Stimulated activated CD8-positive, alpha-beta memory T cell treated with anti-CD3 and anti-CD28 coated beads, Interleukin-2, amount 100 ng/mL, for 1 hour (primary cell): ENCODE results near the gene RUSF1.
A peak's percentile ranks its signal among the peaks of the same experiment; 100 is the strongest.
"Not testable (repeated sequence)": the region's sequence is repeated elsewhere in the genome, so short reads cannot be mapped to it uniquely, and the experiment has no call there.

Experiments
- DNase-seq, 2 donors: peaks; one replicate each; pipeline ENCODE4 v3.0.0-alpha.2; 2020; ENCODE audit warnings: low read depth in 2 of 2

The RUSF1 gene

DNA sequence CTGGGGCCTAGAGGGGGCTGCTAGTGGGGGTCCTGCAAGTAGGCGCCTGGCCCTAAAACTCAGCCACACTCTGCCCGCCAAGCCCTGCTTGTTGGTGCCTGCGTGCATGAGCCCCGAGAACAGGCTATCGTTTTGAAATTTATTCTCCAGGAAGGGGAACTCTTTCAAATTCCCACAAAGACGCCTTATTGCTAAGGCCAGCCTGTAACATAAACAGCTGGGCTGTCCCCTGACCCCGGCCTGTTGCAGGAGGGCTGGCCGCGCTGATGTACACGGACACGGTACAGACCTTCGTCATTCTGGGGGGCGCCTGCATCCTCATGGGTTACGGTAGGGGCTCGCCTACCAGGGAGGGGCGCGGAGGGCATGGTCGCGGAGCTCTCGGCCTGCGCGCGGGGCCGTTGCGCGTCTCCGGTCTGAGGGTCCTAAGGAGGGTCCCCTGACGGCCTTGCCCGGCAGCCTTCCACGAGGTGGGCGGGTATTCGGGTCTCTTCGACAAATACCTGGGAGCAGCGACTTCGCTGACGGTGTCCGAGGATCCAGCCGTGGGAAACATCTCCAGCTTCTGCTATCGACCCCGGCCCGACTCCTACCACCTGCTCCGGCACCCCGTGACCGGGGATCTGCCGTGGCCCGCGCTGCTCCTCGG, 21.0 kb downstream of the RUSF1 start:
- no peak for DNase-seq

GRCh38 chr16:31486045-31486444, 22.1 kb downstream of the RUSF1 start:
- no peak for DNase-seq

DNA sequence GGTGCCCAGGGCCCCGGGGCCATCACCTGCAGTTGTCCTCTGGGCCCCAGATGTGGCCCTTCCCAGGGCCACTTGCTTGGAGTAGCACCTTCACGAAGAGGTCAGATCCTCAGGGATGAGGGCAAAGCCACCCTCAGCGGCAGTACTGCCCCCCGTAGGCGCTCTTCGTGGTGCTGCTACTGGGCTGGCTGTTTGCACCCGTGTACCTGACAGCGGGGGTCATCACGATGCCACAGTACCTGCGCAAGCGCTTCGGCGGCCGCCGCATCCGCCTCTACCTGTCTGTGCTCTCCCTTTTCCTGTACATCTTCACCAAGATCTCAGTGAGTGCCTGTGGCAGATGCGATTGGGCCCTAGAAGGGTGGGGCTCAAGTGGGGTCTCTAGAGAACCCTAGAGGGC, 22.6 kb downstream of the RUSF1 start:
- DNase-seq, result no peak

GRCh38 chr16:31484491-31485171, 23.6 kb downstream of the RUSF1 start:
- DNase-seq, result no peak

DNA sequence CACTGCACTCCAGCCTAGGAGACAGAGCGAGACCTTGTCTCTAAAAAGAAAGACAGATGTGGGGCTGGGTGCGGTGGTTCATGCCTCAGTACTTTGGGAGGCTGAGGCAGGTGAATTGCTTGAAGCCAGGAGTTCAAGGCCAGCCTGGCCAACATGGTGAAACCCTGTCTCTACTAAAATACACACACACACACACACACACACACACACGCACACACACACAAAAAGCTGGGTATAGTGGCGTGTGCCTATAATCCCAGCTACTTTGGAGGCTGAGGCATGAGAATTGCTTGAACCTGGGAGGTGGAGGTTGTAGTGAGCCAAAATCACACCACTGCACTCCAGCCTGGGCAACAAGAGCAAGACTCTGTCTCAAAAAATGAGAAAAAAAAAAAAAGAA, 24.1 kb downstream of the RUSF1 start:
- not testable (repeated sequence) for DNase-seq

DNA sequence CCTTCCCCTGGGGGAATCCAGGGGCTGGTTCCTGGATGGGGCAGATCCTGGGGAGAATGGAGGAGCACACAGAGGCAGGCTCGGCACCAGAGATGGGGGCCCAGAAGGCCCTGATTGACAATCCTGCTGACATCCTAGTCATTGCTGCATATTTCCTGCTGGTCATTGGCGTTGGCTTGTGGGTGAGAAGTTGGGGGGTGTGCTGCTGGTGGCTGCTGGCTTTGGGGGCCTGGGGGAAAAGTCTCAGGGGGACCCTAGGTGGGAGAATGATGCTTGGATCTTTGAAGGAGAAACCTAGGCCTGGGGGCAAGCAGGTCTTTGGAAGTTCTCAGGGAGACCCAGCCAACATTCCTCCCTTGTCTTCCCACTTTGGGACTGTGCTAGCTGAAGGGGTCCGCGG, 25.1 kb downstream of the RUSF1 start, which contains the start of gene SLC5A2:
Gene SLC5A2 (plus strand): TSS at position 43 of the 400 bp plus-strand sequence. CDS start 14 bp downstream, at position 57.
- DNase-seq, result no peak

DNA sequence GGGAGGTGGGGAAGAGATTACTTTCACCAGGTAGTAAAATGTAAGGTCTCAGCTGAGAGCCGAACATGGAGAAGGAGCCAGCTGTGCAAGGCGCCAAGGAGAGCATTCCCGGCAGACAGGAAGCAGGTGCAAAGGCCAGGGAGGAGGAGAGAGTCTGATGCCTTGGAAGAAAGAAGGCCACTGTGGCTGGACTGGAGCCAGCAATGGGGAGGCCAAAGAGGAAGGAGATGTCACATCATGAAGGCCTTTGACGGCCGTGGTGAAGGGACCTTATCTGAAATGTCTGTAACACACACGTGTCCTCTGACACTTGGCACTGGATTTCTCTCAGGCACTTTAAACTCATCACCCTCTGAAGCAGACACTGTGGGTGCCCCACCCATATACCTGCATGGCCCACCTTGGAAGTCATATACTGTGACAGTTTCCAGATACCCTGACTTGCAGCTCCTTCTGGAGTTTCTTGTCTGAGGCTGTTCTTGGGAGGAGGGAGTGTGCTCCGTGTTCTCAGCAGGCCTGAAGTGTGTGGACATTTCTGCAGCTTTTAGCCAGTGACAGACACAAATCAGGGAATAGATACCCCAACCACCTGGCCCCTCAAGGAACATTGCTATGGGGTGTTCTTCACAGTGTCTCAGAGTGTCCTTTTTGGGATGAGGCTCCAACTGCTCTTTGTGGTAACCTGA, 27.2 kb downstream of the RUSF1 start:
- no peak for DNase-seq

DNA sequence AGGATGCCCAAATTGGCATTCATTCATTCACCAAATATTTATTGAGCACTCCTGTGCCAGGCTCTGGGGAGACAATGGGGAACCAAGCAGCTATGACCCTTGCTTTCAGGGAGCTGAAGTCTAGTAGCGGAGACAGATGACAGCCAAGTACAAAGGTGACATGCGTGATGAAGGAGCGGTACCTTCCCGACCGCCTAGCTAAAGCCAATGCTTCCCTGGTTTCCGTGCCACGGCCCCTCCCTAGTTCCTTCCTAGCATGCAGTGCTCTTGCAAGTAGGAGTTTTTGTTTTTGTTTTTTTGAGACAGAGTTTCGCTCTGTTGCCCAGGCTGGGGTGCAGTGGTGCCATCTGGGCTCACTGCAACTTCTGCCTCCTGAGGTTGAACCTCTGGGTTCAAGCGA, 28.4 kb downstream of the RUSF1 start:
- DNase-seq, result no peak

GRCh38 chr16:31478956-31479355, 29.2 kb downstream of the RUSF1 start:
- DNase-seq, result no peak

DNA sequence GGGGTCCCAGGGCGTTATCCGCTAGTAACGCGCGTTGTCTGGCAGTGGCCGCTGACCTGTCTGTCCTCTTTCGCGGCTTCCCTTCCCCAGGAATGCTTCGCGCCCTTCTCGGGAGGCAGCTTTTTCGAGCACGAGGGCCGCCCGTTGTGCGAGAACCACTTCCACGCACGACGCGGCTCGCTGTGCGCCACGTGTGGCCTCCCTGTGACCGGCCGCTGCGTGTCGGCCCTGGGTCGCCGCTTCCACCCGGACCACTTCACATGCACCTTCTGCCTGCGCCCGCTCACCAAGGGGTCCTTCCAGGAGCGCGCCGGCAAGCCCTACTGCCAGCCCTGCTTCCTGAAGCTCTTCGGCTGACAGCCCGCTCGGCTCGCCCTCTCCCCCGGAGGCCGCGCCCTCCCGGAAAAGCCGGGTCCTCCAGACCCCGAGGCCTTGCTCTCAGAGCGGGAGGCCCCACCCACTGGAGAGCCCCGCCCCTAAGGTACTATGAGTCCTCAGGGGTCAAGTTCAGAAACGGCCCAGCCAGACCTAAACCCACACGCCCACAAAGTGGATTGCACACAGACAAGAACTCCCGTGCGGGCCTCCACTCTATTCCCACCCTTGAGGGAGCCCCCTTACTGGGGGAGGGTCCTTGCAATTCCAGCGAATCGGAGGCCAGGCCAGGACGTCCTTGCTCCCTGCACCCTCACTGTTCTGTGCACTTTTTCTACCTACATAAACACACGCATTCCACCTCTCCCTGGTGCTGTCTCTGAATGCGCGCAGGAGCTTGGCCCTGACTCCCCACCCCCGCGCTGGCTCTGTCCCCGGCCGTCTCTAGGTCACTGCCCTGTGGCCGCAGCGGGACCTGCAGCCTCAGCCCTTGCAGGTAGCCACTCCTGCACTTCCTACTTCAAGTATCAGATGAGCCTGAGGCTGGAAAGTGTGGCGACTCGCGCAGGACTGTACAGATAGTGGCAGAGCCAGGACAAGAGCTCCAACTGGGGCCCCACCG, 30.7 kb downstream of the RUSF1 start:
- no peak for DNase-seq

- DNase-seq, result peak; percentile 71 to 85
Observed at GRCh38 chr16:31476303-31477219, 31.6 kb downstream of the RUSF1 start.

DNA sequence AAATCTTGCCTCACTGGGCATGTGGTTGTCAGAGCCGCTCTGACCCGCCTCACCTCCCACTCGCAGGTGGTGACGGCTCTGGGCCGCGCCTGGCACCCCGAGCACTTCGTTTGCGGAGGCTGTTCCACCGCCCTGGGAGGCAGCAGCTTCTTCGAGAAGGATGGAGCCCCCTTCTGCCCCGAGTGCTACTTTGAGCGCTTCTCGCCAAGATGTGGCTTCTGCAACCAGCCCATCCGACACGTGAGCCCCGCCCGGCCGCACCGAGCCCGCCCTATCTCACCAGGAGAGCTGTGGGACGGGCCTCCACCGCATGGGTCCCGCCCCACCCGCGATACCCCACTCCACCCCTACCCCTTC, 32.3 kb downstream of the RUSF1 start:
- no peak for DNase-seq

- DNase-seq, result no peak
Observed at GRCh38 chr16:31474773-31475738, 33.1 kb downstream of the RUSF1 start.

DNA sequence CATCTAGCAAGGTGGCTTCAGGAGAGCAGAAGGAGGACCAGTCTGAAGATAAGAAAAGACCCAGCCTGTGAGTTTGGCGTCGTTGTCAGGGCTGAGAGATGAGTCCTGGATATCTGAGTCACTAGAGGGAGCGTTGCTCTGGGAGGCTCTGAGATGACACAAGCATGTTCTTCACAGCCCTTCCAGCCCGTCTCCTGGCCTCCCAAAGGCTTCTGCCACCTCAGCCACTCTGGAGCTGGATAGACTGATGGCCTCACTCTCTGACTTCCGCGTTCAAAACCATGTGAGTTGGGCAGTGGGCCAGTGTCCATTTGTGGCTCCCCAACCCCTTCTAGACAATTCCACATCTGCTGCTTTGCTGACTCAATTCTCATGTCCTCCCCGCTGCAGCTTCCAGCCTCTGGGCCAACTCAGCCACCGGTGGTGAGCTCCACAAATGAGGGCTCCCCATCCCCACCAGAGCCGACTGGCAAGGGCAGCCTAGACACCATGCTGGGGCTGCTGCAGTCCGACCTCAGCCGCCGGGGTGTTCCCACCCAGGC, 33.9 kb downstream of the RUSF1 start:
- DNase-seq, result no peak

DNA sequence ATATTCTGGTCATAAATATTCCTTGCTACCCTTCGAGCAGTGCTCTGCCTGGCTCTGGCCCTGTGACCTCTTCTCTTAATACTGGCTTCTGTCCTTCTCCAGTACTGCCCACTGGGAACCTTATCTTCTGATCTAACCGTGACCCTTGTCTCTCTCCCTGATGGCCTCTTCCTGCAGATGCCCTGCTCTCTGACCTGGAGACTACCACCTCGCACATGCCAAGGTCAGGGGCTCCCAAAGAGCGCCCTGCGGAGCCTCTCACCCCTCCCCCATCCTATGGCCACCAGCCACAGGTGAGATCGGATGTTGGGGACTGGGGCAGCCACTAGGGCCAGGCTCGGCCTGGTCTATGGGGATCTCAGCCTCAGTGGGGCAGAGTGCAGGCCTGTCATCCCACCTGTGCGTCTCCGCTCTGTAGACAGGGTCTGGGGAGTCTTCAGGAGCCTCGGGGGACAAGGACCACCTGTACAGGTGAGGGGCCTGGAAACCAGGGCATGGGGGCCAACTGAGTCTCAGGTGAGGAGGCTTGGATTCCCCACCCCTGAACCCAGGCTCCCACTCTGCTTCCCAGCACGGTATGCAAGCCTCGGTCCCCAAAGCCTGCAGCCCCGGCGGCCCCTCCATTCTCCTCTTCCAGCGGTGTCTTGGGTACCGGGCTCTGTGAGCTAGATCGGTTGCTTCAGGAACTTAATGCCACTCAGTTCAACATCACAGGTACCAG, 34.8 kb downstream of the RUSF1 start:
- DNase-seq, result no peak

GRCh38 chr16:31472709-31473203, 35.4 kb downstream of the RUSF1 start:
- no peak for DNase-seq

DNA sequence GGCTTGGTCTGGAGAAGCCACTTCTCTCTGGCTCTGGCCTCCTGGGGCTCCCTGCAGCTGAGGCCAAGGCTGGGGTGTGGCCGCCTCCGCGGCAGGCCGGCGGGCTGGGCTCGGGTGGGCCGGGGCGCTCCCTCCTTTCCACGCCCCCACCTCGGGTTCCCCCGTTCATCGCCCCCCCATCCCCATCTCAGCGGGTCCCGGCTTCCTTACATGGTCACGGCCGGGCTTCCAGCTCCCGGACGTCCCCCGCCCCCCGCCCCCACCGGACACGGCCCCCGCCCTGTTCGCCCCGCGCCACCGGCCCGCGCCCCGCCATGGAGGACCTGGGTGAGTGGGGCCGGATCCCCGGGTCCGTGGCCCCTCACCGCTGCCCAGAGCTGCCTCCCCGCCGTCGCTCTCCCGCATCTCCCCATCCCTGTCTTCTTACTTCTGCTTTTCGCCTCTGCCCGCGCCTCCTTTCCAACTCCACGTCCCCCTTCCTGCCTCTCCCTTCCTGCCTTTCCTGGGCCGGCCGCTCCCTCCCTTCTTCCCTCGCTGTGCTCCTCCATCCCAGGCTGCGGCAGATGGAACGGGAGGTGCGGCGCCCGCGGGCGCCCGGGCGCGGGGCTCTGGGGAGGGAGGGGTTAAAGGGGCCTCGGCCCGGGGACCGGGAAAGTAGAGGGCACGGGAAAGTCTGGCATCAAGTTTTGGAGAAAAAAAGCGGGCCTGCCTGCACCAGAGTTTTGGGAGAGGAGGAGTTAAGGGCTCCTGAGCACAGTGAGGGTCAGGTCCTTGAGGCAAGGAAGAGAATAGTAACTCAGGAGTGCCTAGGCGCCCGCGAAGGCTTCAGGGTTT, 36.1 kb downstream of the RUSF1 start, which contains the start of gene TGFB1I1:
Gene TGFB1I1 (plus strand): TSS at position 278 of the 834 bp plus-strand sequence. CDS start 37 bp downstream, at position 315.
- DNase-seq, result no peak
